ENCODE data around the gene CEP128.

Gene CEP128

DNA sequence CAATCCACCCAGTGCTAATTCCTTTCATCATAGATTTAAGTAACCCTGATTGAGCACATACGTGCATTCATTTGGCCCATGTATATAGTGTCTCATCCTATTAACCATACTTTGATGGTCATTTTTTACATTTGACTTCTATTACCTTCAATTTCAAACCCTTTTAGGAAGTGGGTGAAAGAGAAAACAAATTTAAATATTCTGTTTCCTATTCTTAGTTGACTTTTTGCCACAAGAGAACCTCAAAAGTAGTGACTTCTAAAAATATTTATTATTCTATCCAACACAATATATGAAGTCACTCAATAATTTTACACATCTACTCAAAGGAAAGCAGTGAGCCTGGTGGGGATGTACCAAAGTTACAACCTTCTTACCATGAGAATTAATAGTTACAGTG is 164.9 kb downstream of the CEP128 start:
- no peaks in the 10 kb centered on the region for H3K36me3 ChIP-seq (ENCODE audit: control insufficient read depth, insufficient read depth, low read length)
- no peak overlapping the region for H3K4me3 ChIP-seq (ENCODE audit: low read depth, low read length)
- no peaks in the 10 kb centered on the region for H3K27me3 ChIP-seq (ENCODE audit: control insufficient read depth, insufficient read depth, low read length)
- no peaks in the 10 kb centered on the region for H3K9me3 ChIP-seq (ENCODE audit: control insufficient read depth, insufficient read depth, low read depth, low read length)
- H3K4me1 ChIP-seq (ENCODE audit: control insufficient read depth, insufficient read depth, low read length) = 0 out of 2 replicates have a peak, but pooled peaks cover 6% of the 10 kb centered on the region
- H3K27ac ChIP-seq (ENCODE audit: low read depth, low read length) = no peak overlapping the region
- no peak overlapping the region for H3K9ac ChIP-seq (ENCODE audit: low read length)

DNA sequence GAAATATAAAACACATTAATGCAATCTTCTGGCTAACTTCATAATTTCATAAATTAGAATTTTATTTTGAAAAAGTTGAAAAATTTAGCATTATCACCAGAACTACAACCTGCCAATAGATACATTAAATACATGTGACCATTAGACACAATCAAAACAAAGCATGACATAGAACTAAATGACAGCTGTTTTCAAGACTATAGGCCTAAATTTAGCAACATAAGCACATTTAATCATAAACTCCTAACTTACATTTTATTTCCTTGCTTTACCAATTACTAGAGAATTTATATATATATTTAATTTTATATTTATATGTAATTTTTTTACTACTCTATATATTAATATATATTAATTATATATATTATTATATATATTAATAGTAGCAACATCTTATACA is 165.4 kb downstream of the CEP128 start:
- no peaks in the 10 kb centered on the region for H3K9me3 ChIP-seq (ENCODE audit: control insufficient read depth, insufficient read depth, low read depth, low read length)
- no peak overlapping the region for H3K9ac ChIP-seq (ENCODE audit: low read length)
- H3K36me3 ChIP-seq (ENCODE audit: control insufficient read depth, insufficient read depth, low read length) = no peaks in the 10 kb centered on the region
- 0 out of 2 replicates have a peak, but pooled peaks cover 6% of the 10 kb centered on the region for H3K4me1 ChIP-seq (ENCODE audit: control insufficient read depth, insufficient read depth, low read length)
- no peaks in the 10 kb centered on the region for H3K27me3 ChIP-seq (ENCODE audit: control insufficient read depth, insufficient read depth, low read length)
- no peak overlapping the region for H3K27ac ChIP-seq (ENCODE audit: low read depth, low read length)
- no peak overlapping the region for H3K4me3 ChIP-seq (ENCODE audit: low read depth, low read length)

DNA sequence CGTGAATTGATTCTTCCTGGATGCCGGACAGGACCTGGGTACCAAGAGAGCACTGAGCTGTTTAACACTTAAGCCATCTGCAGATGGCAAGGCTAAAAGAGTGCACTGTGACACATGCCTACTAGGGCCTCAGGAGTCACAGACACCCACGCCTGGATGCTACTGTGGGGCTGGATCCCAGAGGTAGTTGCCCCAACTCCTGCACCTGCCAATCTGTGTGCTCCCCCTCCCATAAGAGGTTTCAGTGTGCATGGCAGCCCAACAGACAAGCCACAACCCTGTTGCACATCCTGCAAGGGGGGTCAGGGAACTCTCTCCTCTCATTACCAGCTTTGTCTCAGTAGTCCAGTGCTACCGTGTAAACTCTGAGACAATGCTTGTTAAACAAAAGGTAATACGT is 169.0 kb downstream of the CEP128 start:
- H3K9ac ChIP-seq (ENCODE audit: low read length) = no peak overlapping the region
- H3K27me3 ChIP-seq (ENCODE audit: control insufficient read depth, insufficient read depth, low read length) = no peaks in the 10 kb centered on the region
- H3K4me1 ChIP-seq (ENCODE audit: control insufficient read depth, insufficient read depth, low read length) = 0 out of 2 replicates have a peak, but pooled peaks cover 6% of the 10 kb centered on the region
- no peak overlapping the region for H3K27ac ChIP-seq (ENCODE audit: low read depth, low read length)
- H3K36me3 ChIP-seq (ENCODE audit: control insufficient read depth, insufficient read depth, low read length) = no peaks in the 10 kb centered on the region
- no peaks in the 10 kb centered on the region for H3K9me3 ChIP-seq (ENCODE audit: control insufficient read depth, insufficient read depth, low read depth, low read length)
- H3K4me3 ChIP-seq (ENCODE audit: low read depth, low read length) = no peak overlapping the region

DNA sequence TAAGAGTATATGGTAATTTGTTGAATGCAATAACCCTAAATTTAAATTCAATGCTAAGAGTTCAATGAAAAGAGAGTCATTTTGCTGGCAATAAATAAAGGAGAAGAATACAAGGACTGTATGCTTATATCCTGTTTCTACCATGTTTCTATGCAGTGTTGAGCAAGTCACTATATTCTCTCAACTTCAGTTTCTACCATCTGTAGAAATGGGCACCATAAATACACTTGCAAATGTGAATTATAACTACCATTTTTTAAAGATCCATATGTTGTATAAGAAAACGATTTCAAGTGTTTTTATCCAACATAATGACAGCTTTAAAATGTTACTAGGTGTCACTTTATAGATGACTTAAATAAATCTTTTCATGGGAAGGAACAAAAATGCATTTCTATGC is 170.3 kb downstream of the CEP128 start:
- H3K9me3 ChIP-seq (ENCODE audit: control insufficient read depth, insufficient read depth, low read depth, low read length) = no peaks in the 10 kb centered on the region

DNA sequence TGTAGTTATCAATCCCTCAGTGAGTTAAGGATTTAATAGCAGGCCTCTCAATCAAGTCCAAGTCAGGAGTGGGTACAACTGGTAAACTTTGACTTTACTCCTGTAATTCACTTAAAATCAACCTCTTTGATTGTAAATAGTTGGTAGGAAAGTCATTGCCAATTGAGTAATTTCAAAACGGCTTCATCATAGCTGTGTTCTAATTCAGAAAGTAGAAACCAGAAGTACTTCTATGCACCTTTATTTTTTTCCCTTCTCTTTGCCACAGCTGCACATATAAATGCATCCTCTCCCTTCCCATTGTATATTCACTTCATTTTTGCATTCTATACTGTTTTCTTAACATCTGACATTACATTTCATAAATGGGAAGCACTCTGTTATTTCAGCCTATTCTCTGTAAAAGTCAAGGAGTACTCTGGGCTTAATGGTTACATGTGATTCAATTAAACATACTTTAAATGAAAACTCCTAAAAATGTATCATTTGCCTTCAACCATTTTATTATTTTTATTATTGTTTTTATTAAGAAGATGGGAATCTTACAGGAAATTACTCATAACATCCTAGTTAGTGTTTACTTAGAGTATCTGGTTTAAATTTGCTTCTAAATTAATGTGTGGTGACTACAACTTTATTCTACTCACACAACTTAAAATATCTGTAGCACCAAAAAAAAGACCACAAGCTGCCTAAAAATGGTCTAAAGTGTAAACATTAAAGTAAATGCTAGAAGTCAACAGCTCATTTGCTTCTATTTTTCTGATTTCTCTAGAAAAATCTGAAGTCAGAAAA is 171.2 kb downstream of the CEP128 start:
- Histone ChIP-seq H3K9me3 (ENCODE audit: control insufficient read depth, insufficient read depth, low read depth, low read length) (no peaks in the 10 kb centered on the region), H3K9ac (ENCODE audit: low read length) (no peak overlapping the region), H3K27me3 (ENCODE audit: control insufficient read depth, insufficient read depth, low read length) (no peaks in the 10 kb centered on the region), H3K27ac (ENCODE audit: low read depth, low read length) (no peak overlapping the region), H3K36me3 (ENCODE audit: control insufficient read depth, insufficient read depth, low read length) (no peaks in the 10 kb centered on the region), H3K4me1 (ENCODE audit: control insufficient read depth, insufficient read depth, low read length) (0 out of 2 replicates have a peak, but pooled peaks cover 6% of the 10 kb centered on the region), H3K4me3 (ENCODE audit: low read depth, low read length) (no peak overlapping the region)

More for the DNA sequence above, 170.3 kb downstream of the CEP128 start:
- no peak overlapping the region for H3K27ac ChIP-seq (ENCODE audit: low read depth, low read length)
- H3K4me3 ChIP-seq (ENCODE audit: low read depth, low read length) = no peak overlapping the region
- no peak overlapping the region for H3K9ac ChIP-seq (ENCODE audit: low read length)
- H3K27me3 ChIP-seq (ENCODE audit: control insufficient read depth, insufficient read depth, low read length) = no peaks in the 10 kb centered on the region
- H3K4me1 ChIP-seq (ENCODE audit: control insufficient read depth, insufficient read depth, low read length) = 0 out of 2 replicates have a peak, but pooled peaks cover 6% of the 10 kb centered on the region
- H3K36me3 ChIP-seq (ENCODE audit: control insufficient read depth, insufficient read depth, low read length) = no peaks in the 10 kb centered on the region

DNA sequence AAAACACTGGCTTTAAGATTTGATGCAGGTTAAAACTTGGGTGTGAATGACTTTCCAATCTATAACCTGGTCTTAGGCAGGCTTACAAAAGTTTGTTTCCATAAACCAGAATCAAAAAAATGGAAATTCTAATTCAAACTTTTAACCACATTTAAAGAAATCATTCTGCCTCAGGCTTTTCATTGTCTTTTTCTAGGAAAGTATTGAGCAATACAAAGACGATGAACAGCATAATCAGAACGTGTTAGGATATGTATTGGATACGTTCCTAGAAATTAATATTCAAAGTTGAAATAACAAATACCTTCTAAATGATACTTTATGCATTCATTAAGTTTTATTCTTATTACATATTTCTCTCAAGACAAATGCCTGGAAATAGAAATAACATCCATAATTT is 172.9 kb downstream of the CEP128 start:
- H3K9ac ChIP-seq (ENCODE audit: low read length) = no peak overlapping the region

DNA sequence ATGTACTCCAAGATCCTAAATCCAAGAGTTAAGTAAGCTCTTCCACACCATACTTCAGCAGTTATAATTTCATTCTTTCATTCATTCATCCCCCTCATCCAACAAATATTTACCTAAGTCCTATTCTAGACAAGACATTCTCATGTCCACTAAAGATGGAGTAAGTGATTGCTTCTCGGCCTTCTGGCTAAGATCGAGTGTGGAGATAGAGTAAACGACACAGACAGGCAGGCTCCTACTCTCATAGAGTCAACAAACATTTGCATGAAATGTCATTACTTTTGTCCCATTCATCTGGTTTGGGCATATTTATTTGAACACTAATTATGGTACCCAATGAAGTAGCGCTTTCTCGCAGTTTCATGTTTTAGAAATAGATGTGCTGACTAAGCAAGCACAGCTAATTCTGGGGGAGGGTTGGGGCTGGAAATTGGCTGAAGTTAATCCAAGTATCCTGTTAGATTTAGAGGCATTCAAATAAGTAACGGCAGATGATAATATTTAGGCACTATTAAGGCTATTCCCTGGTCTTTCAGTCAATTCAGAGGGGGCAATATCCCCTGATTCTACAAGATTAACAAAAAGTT is 176.5 kb downstream of the CEP128 start:
- no peaks in the 10 kb centered on the region for H3K9me3 ChIP-seq (ENCODE audit: control insufficient read depth, insufficient read depth, low read depth, low read length)
- H3K27me3 ChIP-seq (ENCODE audit: control insufficient read depth, insufficient read depth, low read length) = no peaks in the 10 kb centered on the region
- no peak overlapping the region for H3K4me3 ChIP-seq (ENCODE audit: low read depth, low read length)
- no peaks in the 10 kb centered on the region for H3K4me1 ChIP-seq (ENCODE audit: control insufficient read depth, insufficient read depth, low read length)
- no peak overlapping the region for H3K9ac ChIP-seq (ENCODE audit: low read length)
- no peak overlapping the region for H3K27ac ChIP-seq (ENCODE audit: low read depth, low read length)
- no peaks in the 10 kb centered on the region for H3K36me3 ChIP-seq (ENCODE audit: control insufficient read depth, insufficient read depth, low read length)

More for the DNA sequence above, 172.9 kb downstream of the CEP128 start:
- Histone ChIP-seq H3K27me3 (ENCODE audit: control insufficient read depth, insufficient read depth, low read length) (no peaks in the 10 kb centered on the region), H3K36me3 (ENCODE audit: control insufficient read depth, insufficient read depth, low read length) (no peaks in the 10 kb centered on the region), H3K4me1 (ENCODE audit: control insufficient read depth, insufficient read depth, low read length) (no peaks in the 10 kb centered on the region), H3K4me3 (ENCODE audit: low read depth, low read length) (no peak overlapping the region), H3K9me3 (ENCODE audit: control insufficient read depth, insufficient read depth, low read depth, low read length) (no peaks in the 10 kb centered on the region), H3K27ac (ENCODE audit: low read depth, low read length) (no peak overlapping the region)

DNA sequence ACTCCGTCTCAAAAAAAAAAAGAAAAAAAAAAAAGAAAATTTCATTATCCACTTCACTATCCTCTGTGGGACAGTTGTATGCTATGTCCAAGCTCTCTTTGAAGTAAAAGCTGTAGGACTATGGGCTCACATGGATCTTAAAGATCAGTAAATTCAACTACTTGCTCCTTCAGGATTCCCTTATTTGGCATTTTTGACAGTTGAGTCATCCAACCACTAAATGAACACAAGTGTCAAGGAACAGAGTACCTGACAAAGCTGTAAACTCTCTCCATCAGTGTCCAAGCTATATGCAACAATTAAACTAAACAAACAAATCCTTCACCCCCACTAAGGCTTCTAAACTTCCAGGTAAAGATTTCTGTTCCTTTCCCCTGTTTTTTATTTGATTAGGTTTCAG is 177.0 kb downstream of the CEP128 start:
- Histone ChIP-seq H3K9ac (ENCODE audit: low read length) (no peak overlapping the region), H3K27ac (ENCODE audit: low read depth, low read length) (no peak overlapping the region), H3K9me3 (ENCODE audit: control insufficient read depth, insufficient read depth, low read depth, low read length) (no peaks in the 10 kb centered on the region), H3K4me3 (ENCODE audit: low read depth, low read length) (no peak overlapping the region), H3K4me1 (ENCODE audit: control insufficient read depth, insufficient read depth, low read length) (no peaks in the 10 kb centered on the region), H3K36me3 (ENCODE audit: control insufficient read depth, insufficient read depth, low read length) (no peaks in the 10 kb centered on the region), H3K27me3 (ENCODE audit: control insufficient read depth, insufficient read depth, low read length) (no peaks in the 10 kb centered on the region)

DNA sequence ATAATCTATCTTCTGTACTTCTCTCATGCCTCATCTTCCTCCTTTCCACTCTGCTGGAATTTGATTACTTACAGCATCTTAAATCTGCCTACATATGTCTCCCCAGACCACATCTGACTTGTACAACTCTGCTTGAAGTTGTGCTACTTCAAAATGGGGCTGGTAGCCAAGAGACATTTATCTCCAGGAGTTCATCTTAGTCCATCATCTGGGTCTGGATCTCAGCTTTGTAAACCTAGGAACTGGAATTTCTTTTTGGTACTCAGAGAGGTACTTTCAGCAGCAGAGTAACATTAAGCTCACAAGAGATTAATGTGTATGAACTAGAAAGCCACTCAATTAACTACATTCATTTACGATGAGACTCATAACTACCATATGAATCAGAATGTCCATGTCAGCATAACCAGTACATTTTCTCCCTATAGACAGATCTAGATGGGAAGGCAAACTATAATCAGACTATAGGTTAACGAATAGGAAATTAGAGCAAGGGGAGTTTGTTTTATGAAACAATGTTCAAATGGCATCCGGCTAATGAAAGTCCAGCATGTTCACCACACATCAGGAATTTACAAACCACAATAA is 178.8 kb downstream of the CEP128 start:
- H3K27me3 ChIP-seq (ENCODE audit: control insufficient read depth, insufficient read depth, low read length) = no peaks in the 10 kb centered on the region
- H3K27ac ChIP-seq (ENCODE audit: low read depth, low read length) = no peak overlapping the region
- H3K4me3 ChIP-seq (ENCODE audit: low read depth, low read length) = no peak overlapping the region
- H3K9me3 ChIP-seq (ENCODE audit: control insufficient read depth, insufficient read depth, low read depth, low read length) = no peaks in the 10 kb centered on the region
- no peaks in the 10 kb centered on the region for H3K4me1 ChIP-seq (ENCODE audit: control insufficient read depth, insufficient read depth, low read length)
- no peak overlapping the region for H3K9ac ChIP-seq (ENCODE audit: low read length)
- no peaks in the 10 kb centered on the region for H3K36me3 ChIP-seq (ENCODE audit: control insufficient read depth, insufficient read depth, low read length)

DNA sequence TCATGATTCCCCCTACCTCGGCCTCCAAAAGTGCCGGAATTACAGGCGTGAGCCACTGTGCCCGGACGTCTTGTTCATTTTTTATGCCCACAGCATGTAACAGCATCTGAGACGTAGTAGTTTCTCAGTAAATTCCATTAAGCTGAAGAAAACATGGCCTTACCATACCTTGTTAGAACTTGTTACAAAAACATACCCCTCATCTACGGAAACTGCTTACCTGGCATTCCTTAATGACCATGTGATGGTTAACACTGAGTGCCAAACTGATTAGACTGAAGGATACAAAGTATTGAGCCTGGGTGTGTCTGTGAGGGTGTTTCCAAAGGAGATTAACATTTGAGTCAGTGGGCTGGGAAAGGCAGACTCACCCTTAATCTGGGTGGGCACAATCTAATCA is 186.8 kb downstream of the CEP128 start:
- no peaks in the 10 kb centered on the region for H3K4me1 ChIP-seq (ENCODE audit: control insufficient read depth, insufficient read depth, low read length)
- H3K4me3 ChIP-seq (ENCODE audit: low read depth, low read length) = no peak overlapping the region
- no peaks in the 10 kb centered on the region for H3K9me3 ChIP-seq (ENCODE audit: control insufficient read depth, insufficient read depth, low read depth, low read length)
- H3K27ac ChIP-seq (ENCODE audit: low read depth, low read length) = no peak overlapping the region
- no peaks in the 10 kb centered on the region for H3K27me3 ChIP-seq (ENCODE audit: control insufficient read depth, insufficient read depth, low read length)
- H3K36me3 ChIP-seq (ENCODE audit: control insufficient read depth, insufficient read depth, low read length) = no peaks in the 10 kb centered on the region; the same call in none of the 2 replicates
- H3K9ac ChIP-seq (ENCODE audit: low read length) = no peak overlapping the region

DNA sequence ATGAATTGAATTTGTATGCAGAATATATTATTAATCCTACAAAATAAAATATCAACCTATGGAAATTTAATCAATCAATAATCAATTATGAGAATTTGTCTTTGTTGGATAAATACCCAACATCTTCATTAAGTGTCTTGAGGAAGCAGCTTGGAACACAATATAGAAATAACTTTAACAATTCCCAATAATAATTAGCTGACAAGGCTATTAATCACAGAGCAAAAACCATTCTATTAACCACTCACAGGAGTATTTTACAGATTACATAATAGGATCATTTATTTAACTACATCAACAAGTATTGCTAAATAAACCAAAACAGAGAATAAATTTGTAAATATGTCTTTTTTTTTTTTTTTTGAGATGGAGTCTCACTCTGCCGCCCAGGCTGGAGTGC is 190.3 kb downstream of the CEP128 start:
- no peaks in the 10 kb centered on the region; the same call in none of the 2 replicates for H3K36me3 ChIP-seq (ENCODE audit: control insufficient read depth, insufficient read depth, low read length)
- H3K4me3 ChIP-seq (ENCODE audit: low read depth, low read length) = no peak overlapping the region
- no peaks in the 10 kb centered on the region for H3K9me3 ChIP-seq (ENCODE audit: control insufficient read depth, insufficient read depth, low read depth, low read length)
- 0 out of 2 replicates have a peak, but pooled peaks cover 3% of the 10 kb centered on the region for H3K4me1 ChIP-seq (ENCODE audit: control insufficient read depth, insufficient read depth, low read length)
- H3K27ac ChIP-seq (ENCODE audit: low read depth, low read length) = no peak overlapping the region
- no peaks in the 10 kb centered on the region for H3K27me3 ChIP-seq (ENCODE audit: control insufficient read depth, insufficient read depth, low read length)
- no peak overlapping the region for H3K9ac ChIP-seq (ENCODE audit: low read length)
